Endothelial cell of umbilical vein (primary cell): ENCODE data around the gene WDR7. TPM values are rescaled to one million over a fixed set of nuclear protein-coding genes. Genes with fewer than 3 reads are reported as not detected.

Source experiments
- BruUV-seq: library from RNA; stranded (reverse); fragments of 400-500 nt; replicated peaks from 2 replicates; lab custom pipeline; 2021; lab: Mats Ljungman, UMichigan
- CTCF ChIA-PET: fragments of 300-600, 350-600 bp; sonication (Branson Sonifier 250); formaldehyde crosslinking; loops from one replicate; lab custom pipeline; 2021; ENCODE audit warnings: antibody characterized with exemption, inconsistent platforms; lab: Charles Lee
- POLR2A ChIA-PET: fragments of 300-600, 350-600 bp; sonication (Branson Sonifier 250); formaldehyde crosslinking; loops from one replicate; lab custom pipeline; 2021; ENCODE audit warnings: antibody characterized with exemption, inconsistent platforms; lab: Charles Lee
- DNase-seq: peaks from one replicate; pipeline ENCODE4 v3.0.0-alpha.2; 2011; ENCODE audit warnings: low read depth, low spot score
- FAIRE-seq: peaks from 2 replicates; lab custom pipeline; 2011; peaks lifted over from hg19 to GRCh38; lab: Jason Lieb, UNC
- H2AFZ ChIP-seq: 2 replicates; pipeline ENCODE4 v1.6.0; 2012; ENCODE audit warnings: low read depth, low read length, control low read depth, inconsistent platforms
- H3K27ac ChIP-seq: 2 replicates; pipeline ENCODE4 v1.5.1; 2011; ENCODE audit warnings: low read depth, mild to moderate bottlenecking, control low read depth, low read length, moderate library complexity; ENCODE audit not compliant: insufficient read depth
- H3K27me3 ChIP-seq, 2 experiments: 2 replicates each; pipeline versions ENCODE4 v1.6.0 to v1.6.1; 2011; ENCODE audit warnings: low read length in 2 of 2, mixed read lengths in 1 of 2; ENCODE audit not compliant: control insufficient read depth in 2 of 2, insufficient read depth in 2 of 2
- H3K36me3 ChIP-seq, 2 experiments: 2 replicates in 1 of 2; 3 replicates in 1 of 2; pipeline ENCODE4 v1.5.1; 2011; ENCODE audit warnings: low read length in 2 of 2, mild to moderate bottlenecking in 1 of 2, moderate library complexity in 1 of 2; ENCODE audit not compliant: control insufficient read depth in 2 of 2, insufficient read depth in 2 of 2; ENCODE audit errors: extremely low read depth in 1 of 2
- H3K4me1 ChIP-seq: 3 replicates; pipeline ENCODE4 v1.5.1; 2011; ENCODE audit warnings: mild to moderate bottlenecking, low read length; ENCODE audit not compliant: control insufficient read depth, insufficient read depth; ENCODE audit errors: extremely low read depth
- H3K4me2 ChIP-seq: 2 replicates; pipeline ENCODE4 v1.6.1; 2011; ENCODE audit warnings: low read length, control low read depth, mixed read lengths; ENCODE audit not compliant: insufficient read depth
- H3K4me3 ChIP-seq, 3 experiments: fragments of 200-600 bp in 1 of 3; sonication (generic), shearing (Covaris generic) in 1 of 3; replicated peaks in 1 of 3; 2 replicates each; pipeline ENCODE4 v1.5.1; 2011 to 2016; ENCODE audit warnings: control low read depth in 3 of 3, low read length in 3 of 3, mild to moderate bottlenecking in 2 of 3, inconsistent platforms in 1 of 3, low read depth in 1 of 3, moderate library complexity in 1 of 3; ENCODE audit not compliant: insufficient read depth in 1 of 3
- H3K79me2 ChIP-seq: 2 replicates; pipeline ENCODE4 v1.6.0; 2012; ENCODE audit warnings: low read length, inconsistent platforms; ENCODE audit not compliant: control insufficient read depth, insufficient read depth
- H3K9ac ChIP-seq: replicated peaks from 2 replicates; pipeline ENCODE3; 2011; ENCODE audit warnings: low read length, control low read depth; ENCODE audit not compliant: insufficient read depth; ENCODE audit errors: extremely low read depth
- H3K9me1 ChIP-seq: replicated peaks from 3 replicates; pipeline ENCODE4 v1.6.0; 2011; ENCODE audit warnings: mild to moderate bottlenecking, low read length; ENCODE audit not compliant: control insufficient read depth, insufficient read depth; ENCODE audit errors: extremely low read depth
- H3K9me3 ChIP-seq: replicated peaks from 2 replicates; pipeline ENCODE4 v1.5.1; 2012; ENCODE audit warnings: low read length, inconsistent platforms; ENCODE audit not compliant: control insufficient read depth, insufficient read depth
- H4K20me1 ChIP-seq: replicated peaks from 2 replicates; pipeline ENCODE3; 2011; ENCODE audit warnings: mild to moderate bottlenecking, low read length; ENCODE audit not compliant: control insufficient read depth, insufficient read depth; ENCODE audit errors: extremely low read depth
- EZH2 ChIP-seq: IDR thresholded peaks from 2 replicates; pipeline ENCODE4 v1.6.1; 2012; ENCODE audit warnings: borderline replicate concordance, low read depth, mild to moderate bottlenecking, moderate library complexity, low read length, inconsistent platforms; ENCODE audit not compliant: severe bottlenecking
- FOS ChIP-seq: IDR thresholded peaks from 2 replicates; pipeline ENCODE4 v1.6.1; 2011; ENCODE audit warnings: mild to moderate bottlenecking, low read length, moderate library complexity, borderline replicate concordance; ENCODE audit not compliant: insufficient read depth
- GATA2 ChIP-seq: IDR thresholded peaks from 2 replicates; pipeline ENCODE4 v1.7.0; 2011; ENCODE audit warnings: low read depth, mild to moderate bottlenecking, moderate library complexity, mixed read lengths, low read length; ENCODE audit not compliant: insufficient read length, insufficient read depth
- JUN ChIP-seq: IDR thresholded peaks from 2 replicates; pipeline ENCODE4 v1.6.1; 2011; ENCODE audit warnings: borderline replicate concordance, low read depth; ENCODE audit not compliant: insufficient read length, insufficient read depth
- MYC ChIP-seq: IDR thresholded peaks from one replicate; pipeline ENCODE4 v1.6.1; 2011; ENCODE audit warnings: mild to moderate bottlenecking, low read depth, low read length
- POLR2A ChIP-seq: IDR thresholded peaks from 2 replicates; pipeline ENCODE4 v1.6.1; 2012; ENCODE audit warnings: low read depth, mild to moderate bottlenecking, control low read depth, low read length
- POLR2AphosphoS5 ChIP-seq: IDR thresholded peaks from 2 replicates; pipeline ENCODE4 v1.6.1; 2012; ENCODE audit warnings: low read depth, mild to moderate bottlenecking, control low read depth, low read length, moderate library complexity; ENCODE audit not compliant: insufficient read depth
- dilution Hi-C: fragments of 300-500 bp; cut with MboI; formaldehyde crosslinking; loops from one replicate; pipeline ENCODE4 v1.15.0; 2019; ENCODE audit warnings: low sequenced_read_pairs; ENCODE audit not compliant: extremely low pct_ligation_motif_present
- intact Hi-C: fragments of 100-400 bp; cut with micrococcal nuclease; formaldehyde crosslinking; loops from one replicate; pipeline ENCODE4 v1.10.0; 2022
- polyA plus RNA-seq, 4 experiments: library from polyadenylated mRNA; depleted of rRNA in 3 of 4; stranded (reverse) in 3 of 4; unstranded in 1 of 4; fragments of >200 nt; gene quantifications; 2 replicates each; pipeline versions ENCODE4 v1.2.1 to v1.2.3, GENCODE V29; 2011 to 2012; ENCODE audit warnings: missing spikeins in 1 of 4
- total RNA-seq: library from RNA; stranded (reverse); gene quantifications from 2 replicates; pipeline ENCODE4 v1.2.3, GENCODE V29; 2021
- TF ChIP-seq, protein P1 (sequence below), 2 donors: IDR thresholded peaks; 1 replicate in 1 of 2; 2 replicates in 1 of 2; pipeline ENCODE4 v1.5.1; 2011; ENCODE audit warnings: low read length in 2 of 2, mild to moderate bottlenecking in 2 of 2, moderate library complexity in 2 of 2, control low read depth in 1 of 2, inconsistent platforms in 1 of 2, low read depth in 1 of 2; ENCODE audit not compliant: insufficient read depth in 1 of 2; ENCODE audit errors: extremely low read depth in 1 of 2
- TF ChIP-seq, protein P2 (sequence below): IDR thresholded peaks from 2 replicates; pipeline ENCODE4 v1.6.1; 2011; ENCODE audit not compliant: insufficient read depth, insufficient read length

Gene WDR7
- total and polyA plus RNA-seq, 2 donors (not counting 3 experiments of a cell fraction or from before 2014, with no cell fraction given): 5.9 to 19.0 TPM

GRCh38 chr18:56721031-56721430, 69.9 kb downstream of the WDR7 start:
- Histone ChIP-seq H3K36me3 (peaks cover 0 to 2% of the 10 kb centered on the region in 2 experiments), H3K4me3 (no peak overlapping the region), H2AFZ (no peak overlapping the region), H3K9me1 (no peaks in the 10 kb centered on the region), H4K20me1 (no peaks in the 10 kb centered on the region), H3K79me2 (no peaks in the 10 kb centered on the region), H3K27me3 (no peaks in the 10 kb centered on the region), H3K9me3 (no peaks in the 10 kb centered on the region), H3K9ac (no peak overlapping the region), H3K4me2 (no peak overlapping the region), H3K27ac (no peak overlapping the region), H3K4me1 (no peaks in the 10 kb centered on the region)
- dilution Hi-C loops (no loop called here), intact Hi-C loops (no loop called here)
- TF ChIP-seq JUN (no peak), FOS (no peak), GATA2 (no peak), POLR2AphosphoS5 (no peak), POLR2A (no peak), EZH2 (no peak), MYC (no peak)
- TF ChIP-seq, protein P1, sequence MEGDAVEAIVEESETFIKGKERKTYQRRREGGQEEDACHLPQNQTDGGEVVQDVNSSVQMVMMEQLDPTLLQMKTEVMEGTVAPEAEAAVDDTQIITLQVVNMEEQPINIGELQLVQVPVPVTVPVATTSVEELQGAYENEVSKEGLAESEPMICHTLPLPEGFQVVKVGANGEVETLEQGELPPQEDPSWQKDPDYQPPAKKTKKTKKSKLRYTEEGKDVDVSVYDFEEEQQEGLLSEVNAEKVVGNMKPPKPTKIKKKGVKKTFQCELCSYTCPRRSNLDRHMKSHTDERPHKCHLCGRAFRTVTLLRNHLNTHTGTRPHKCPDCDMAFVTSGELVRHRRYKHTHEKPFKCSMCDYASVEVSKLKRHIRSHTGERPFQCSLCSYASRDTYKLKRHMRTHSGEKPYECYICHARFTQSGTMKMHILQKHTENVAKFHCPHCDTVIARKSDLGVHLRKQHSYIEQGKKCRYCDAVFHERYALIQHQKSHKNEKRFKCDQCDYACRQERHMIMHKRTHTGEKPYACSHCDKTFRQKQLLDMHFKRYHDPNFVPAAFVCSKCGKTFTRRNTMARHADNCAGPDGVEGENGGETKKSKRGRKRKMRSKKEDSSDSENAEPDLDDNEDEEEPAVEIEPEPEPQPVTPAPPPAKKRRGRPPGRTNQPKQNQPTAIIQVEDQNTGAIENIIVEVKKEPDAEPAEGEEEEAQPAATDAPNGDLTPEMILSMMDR (IDR thresholded peaks at IDR 0.05; ENCODE audit: extremely low read depth in 1 of 2, insufficient read depth in 1 of 2, low read depth in 1 of 2, low read length in 2 of 2): no peak
- TF ChIP-seq, protein P2, sequence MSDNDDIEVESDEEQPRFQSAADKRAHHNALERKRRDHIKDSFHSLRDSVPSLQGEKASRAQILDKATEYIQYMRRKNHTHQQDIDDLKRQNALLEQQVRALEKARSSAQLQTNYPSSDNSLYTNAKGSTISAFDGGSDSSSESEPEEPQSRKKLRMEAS: no peak
- POLR2A ChIA-PET: no interaction called here
- FAIRE-seq (no peak), DNase-seq (no peak)
- CTCF ChIA-PET: interaction anchor here (0.7 to 1.5 kb wide), 4 partner anchors 12 to 63 kb away, joined by 3 to 4 read pairs (median 3); no protein-coding TSS in a partner anchor
- no TSS peak for BruUV-seq
